ENCODE measurements around the gene MRPL12.

The MRPL12 gene

DNA sequence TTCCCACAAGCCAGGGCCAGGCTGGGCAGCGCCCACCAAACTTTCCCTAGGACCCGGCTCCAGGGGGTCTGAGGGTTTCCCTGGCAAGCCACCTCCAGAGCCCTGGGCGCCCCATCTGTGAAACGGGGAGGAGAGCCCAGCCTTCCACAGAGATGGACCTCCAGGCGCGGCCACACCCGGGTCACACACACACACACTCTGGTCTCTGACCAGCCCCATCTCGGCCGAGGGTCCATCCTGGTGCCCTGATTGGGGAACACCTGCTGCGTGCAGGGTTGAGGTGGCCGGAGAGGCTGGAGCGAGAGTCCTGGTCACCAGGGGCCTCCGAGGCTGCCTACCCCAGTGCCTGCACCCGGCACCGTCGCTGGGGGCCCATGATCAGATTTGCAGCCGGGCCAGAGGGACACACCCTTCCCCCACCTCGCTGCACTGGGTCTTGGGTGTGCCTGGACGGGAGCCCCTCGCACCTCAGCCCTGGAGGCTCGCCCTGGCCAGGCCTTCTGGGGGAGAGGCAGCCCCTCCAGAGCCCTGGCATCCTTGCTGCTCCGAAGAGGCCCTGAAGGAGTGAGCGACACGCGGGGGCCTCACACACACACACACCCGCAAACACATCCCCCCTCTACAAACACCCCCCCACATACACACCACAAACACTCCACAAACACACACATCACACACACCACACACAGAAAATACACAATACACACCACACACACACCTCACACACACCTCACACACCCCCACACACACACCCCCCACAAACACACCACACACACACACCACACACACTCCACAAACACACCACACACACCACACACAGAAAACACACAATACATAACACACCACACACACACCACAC is 38.7 kb downstream of the MRPL12 start:
- no peak overlapping the region for H3K4me3 ChIP-seq (ENCODE audit: low read depth, low read length, poor library complexity, severe bottlenecking)
- no peaks in the 10 kb centered on the region for H3K4me1 ChIP-seq (ENCODE audit: insufficient read depth, low read length, severe bottlenecking)
- no peaks in the 10 kb centered on the region; the same call in 1 of the 2 replicates for H3K27me3 ChIP-seq (ENCODE audit: insufficient read depth, low read length)
- no peak overlapping the region for H3K27ac ChIP-seq (ENCODE audit: low read depth, low read length, poor library complexity, severe bottlenecking)
- H3K79me2 ChIP-seq (ENCODE audit: insufficient read depth, low read length): no peaks in the 10 kb centered on the region
- no peak overlapping the region for H3K4me2 ChIP-seq (ENCODE audit: low read length)
- H3K9me2 ChIP-seq (ENCODE audit: low read depth, low read length): no peaks in the 10 kb centered on the region
- H3K9ac ChIP-seq (ENCODE audit: low read length): no peak overlapping the region
- no peaks in the 10 kb centered on the region for H4K20me1 ChIP-seq (ENCODE audit: insufficient read depth, low read length)
- no peaks in the 10 kb centered on the region for H3K36me3 ChIP-seq (ENCODE audit: insufficient read depth, low read length)
- TF ChIP-seq EZH2 (IDR thresholded peaks at IDR 0.05; ENCODE audit: borderline replicate concordance, low read length): no peak
- no peak overlapping the region for H2AFZ ChIP-seq (ENCODE audit: low read length)
- H3K9me3 ChIP-seq (ENCODE audit: low read length): no peaks in the 10 kb centered on the region
- H3F3A ChIP-seq (ENCODE audit: insufficient read depth, low read length): no peaks in the 10 kb centered on the region

All from OCI-LY1 (cell line).